Gastrocnemius medialis (tissue), 4 donors: ENCODE results near the gene LARP4B. TPM values are rescaled to one million over a fixed set of nuclear protein-coding genes. Genes with fewer than 3 reads are reported as not detected.

Experiments
- ATAC-seq, 2 donors: fragments of 150-250 bp; one replicate each; pipeline ENCODE4 v1.9.1; 2016
- DNase-seq, 2 donors: peaks; one replicate each; pipeline ENCODE4 v3.0.0-alpha.2; 2019
- H3K27ac ChIP-seq, 4 donors: fragments of 200-600 bp; sonication (generic); 1 replicate in 1 of 4; 2 replicates in 3 of 4; pipeline ENCODE4 v1.5.1; 2016 to 2018; ENCODE audit warnings: mild to moderate bottlenecking in 2 of 4, moderate library complexity in 1 of 4
- H3K27me3 ChIP-seq, 3 donors: fragments of 200-600 bp; sonication (generic) in 2 of 3; 1 replicate in 1 of 3; 2 replicates in 2 of 3; pipeline versions ENCODE4 v1.5.1 to v1.6.0; 2016 to 2019; ENCODE audit warnings: mild to moderate bottlenecking in 1 of 3, moderate library complexity in 1 of 3
- H3K36me3 ChIP-seq, 2 donors: fragments of 200-600 bp; sonication (generic) in 1 of 2; one replicate each; pipeline ENCODE4 v1.5.1; 2017 to 2018
- H3K4me1 ChIP-seq, 2 donors: fragments of 200-600 bp; sonication (generic) in 1 of 2; one replicate each; pipeline ENCODE4 v1.5.1; 2016 to 2017; ENCODE audit warnings: mild to moderate bottlenecking in 2 of 2
- H3K4me3 ChIP-seq, 4 donors: fragments of 200-600 bp; sonication (generic) in 3 of 4; 1 replicate in 1 of 4; 2 replicates in 3 of 4; pipeline ENCODE4 v1.5.1; 2016 to 2019; ENCODE audit warnings: mild to moderate bottlenecking in 2 of 4
- H3K9me3 ChIP-seq, 3 donors: fragments of 200-600 bp; sonication (generic) in 2 of 3; 1 replicate in 1 of 3; 2 replicates in 2 of 3; pipeline ENCODE4 v1.5.1; 2016 to 2019
- POLR2A ChIP-seq, 2 donors: fragments of 450-650 bp; IDR thresholded peaks; one replicate each; pipeline ENCODE4 v1.6.1; 2017; ENCODE audit warnings: antibody characterized with exemption in 2 of 2, mild to moderate bottlenecking in 2 of 2, moderate library complexity in 2 of 2
- in situ Hi-C, 4 donors: fragments of 200-750 bp; cut with MboI; loops; one replicate each; pipeline versions ENCODE4 v1.15.0 to v1.8.0; 2017; ENCODE audit warnings: low sequenced_read_pairs in 4 of 4
- intact Hi-C: fragments of 100-400 bp; cut with DNase I; formaldehyde crosslinking; loops from one replicate; pipeline ENCODE4 v1.15.1; 2023; ENCODE audit warnings: low total_unique reads
- total RNA-seq, 4 donors: library from RNA; depleted of rRNA; stranded (reverse); fragments of >200 nt; gene quantifications; one replicate each; pipeline versions ENCODE4 v1.1.0 to v1.2.3, GENCODE V29; 2016
- TF ChIP-seq, protein P1 (sequence below), 5 experiments: fragments of 450-650 bp in 3 of 5; fragments of 200-600 bp in 2 of 5; sonication (generic) in 2 of 5; IDR thresholded peaks in 4 of 5; conservative IDR thresholded peaks in 1 of 5; 1 replicate in 4 of 5; 2 replicates in 1 of 5; pipeline ENCODE4 v1.5.1; 2016 to 2019; ENCODE audit warnings: antibody characterized with exemption in 5 of 5, mild to moderate bottlenecking in 3 of 5, moderate library complexity in 3 of 5

Gene LARP4B
- total RNA-seq, 4 donors from 2014 or later = 29.7 to 45.6 (median 40.0) TPM

- no peak for ATAC-seq
- TF ChIP-seq, protein P1, sequence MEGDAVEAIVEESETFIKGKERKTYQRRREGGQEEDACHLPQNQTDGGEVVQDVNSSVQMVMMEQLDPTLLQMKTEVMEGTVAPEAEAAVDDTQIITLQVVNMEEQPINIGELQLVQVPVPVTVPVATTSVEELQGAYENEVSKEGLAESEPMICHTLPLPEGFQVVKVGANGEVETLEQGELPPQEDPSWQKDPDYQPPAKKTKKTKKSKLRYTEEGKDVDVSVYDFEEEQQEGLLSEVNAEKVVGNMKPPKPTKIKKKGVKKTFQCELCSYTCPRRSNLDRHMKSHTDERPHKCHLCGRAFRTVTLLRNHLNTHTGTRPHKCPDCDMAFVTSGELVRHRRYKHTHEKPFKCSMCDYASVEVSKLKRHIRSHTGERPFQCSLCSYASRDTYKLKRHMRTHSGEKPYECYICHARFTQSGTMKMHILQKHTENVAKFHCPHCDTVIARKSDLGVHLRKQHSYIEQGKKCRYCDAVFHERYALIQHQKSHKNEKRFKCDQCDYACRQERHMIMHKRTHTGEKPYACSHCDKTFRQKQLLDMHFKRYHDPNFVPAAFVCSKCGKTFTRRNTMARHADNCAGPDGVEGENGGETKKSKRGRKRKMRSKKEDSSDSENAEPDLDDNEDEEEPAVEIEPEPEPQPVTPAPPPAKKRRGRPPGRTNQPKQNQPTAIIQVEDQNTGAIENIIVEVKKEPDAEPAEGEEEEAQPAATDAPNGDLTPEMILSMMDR (IDR thresholded peaks at IDR 0.05 in 4 of 5, conservative IDR thresholded peaks at IDR 0.05 in 1 of 5) = no peak
- no peak for TF ChIP-seq POLR2A (IDR thresholded peaks at IDR 0.05)
- peaks cover 6 to 82% of the 10 kb centered on the region in 2 donors for H3K36me3 ChIP-seq
- peak overlapping the region; percentile 41 to 67 (median 60) for H3K27ac ChIP-seq
- no peaks in the 10 kb centered on the region for H3K27me3 ChIP-seq
- H3K4me1 ChIP-seq = peaks cover 17 to 18% of the 10 kb centered on the region in 2 donors
- no peak for DNase-seq
- intact Hi-C loops = no loop called here
- no peaks in the 10 kb centered on the region for H3K9me3 ChIP-seq
- no peak overlapping the region for H3K4me3 ChIP-seq
- in situ Hi-C loops = no loop called here
Observed at GRCh38 chr10:819326-819725, 112.2 kb downstream of the LARP4B start.

- intact Hi-C loops = no loop called here
- Histone ChIP-seq H3K4me3 (no peak overlapping the region), H3K36me3 (peaks cover 8 to 79% of the 10 kb centered on the region in 2 donors), H3K27ac (peak overlapping the region; percentile 41 to 67 (median 60)), H3K9me3 (no peaks in the 10 kb centered on the region), H3K27me3 (no peaks in the 10 kb centered on the region), H3K4me1 (peaks cover 17 to 18% of the 10 kb centered on the region in 2 donors)
- DNase-seq (peak in 1 of 2 donors; percentile 41), ATAC-seq (peak; percentile 84 to 87)
- TF ChIP-seq, protein P1 (IDR thresholded peaks at IDR 0.05 in 4 of 5, conservative IDR thresholded peaks at IDR 0.05 in 1 of 5) = no peak
- no peak for TF ChIP-seq POLR2A (IDR thresholded peaks at IDR 0.05)
- in situ Hi-C loops = no loop called here
Observed at GRCh38 chr10:818526-819220, 112.8 kb downstream of the LARP4B start.

GRCh38 chr10:818010-818409 is 113.5 kb downstream of the LARP4B start:
- Histone ChIP-seq H3K36me3 (peaks cover 8 to 77% of the 10 kb centered on the region in 2 donors), H3K9me3 (no peaks in the 10 kb centered on the region), H3K27me3 (no peaks in the 10 kb centered on the region), H3K27ac (peak overlapping the region; percentile 41 to 67 (median 60)), H3K4me3 (no peak overlapping the region), H3K4me1 (peaks cover 17 to 18% of the 10 kb centered on the region in 2 donors)
- peak in 1 of 2 donors; percentile 59 for DNase-seq
- TF ChIP-seq, protein P1 (IDR thresholded peaks at IDR 0.05 in 4 of 5, conservative IDR thresholded peaks at IDR 0.05 in 1 of 5) = no peak
- TF ChIP-seq POLR2A (IDR thresholded peaks at IDR 0.05) = no peak
- intact Hi-C loops (no loop called here), in situ Hi-C loops (no loop called here)
- ATAC-seq = peak in 1 of 2 donors; percentile 52

GRCh38 chr10:817371-817770 is 114.1 kb downstream of the LARP4B start:
- no peak for DNase-seq
- Histone ChIP-seq H3K4me3 (no peak overlapping the region), H3K9me3 (no peaks in the 10 kb centered on the region), H3K4me1 (peaks cover 17 to 18% of the 10 kb centered on the region in 2 donors), H3K27me3 (no peaks in the 10 kb centered on the region), H3K36me3 (peaks cover 8 to 77% of the 10 kb centered on the region in 2 donors), H3K27ac (peak overlapping the region in 3 of 4 donors; percentile 41 to 61 (median 60))
- intact Hi-C loops (no loop called here), in situ Hi-C loops (no loop called here)
- no peak for ATAC-seq
- TF ChIP-seq, protein P1 (IDR thresholded peaks at IDR 0.05 in 4 of 5, conservative IDR thresholded peaks at IDR 0.05 in 1 of 5) = no peak
